HepG2 (cell line): Measurements from ENCODE around the gene CD14. TPM values are rescaled to one million over a fixed set of nuclear protein-coding genes. Genes with fewer than 3 reads are reported as not detected.
A peak's percentile ranks its signal among the peaks of the same experiment; 100 is the strongest.

Experiments
- ATF3 ChIP-seq: sonication (generic); formaldehyde crosslinking; IDR thresholded peaks from 2 replicates; pipeline ENCODE4 v1.4.0; 2020; ENCODE audit warnings: missing genetic modification reagents
- CSRNP2 ChIP-seq: sonication (generic); formaldehyde crosslinking; conservative IDR thresholded peaks from 2 replicates; pipeline ENCODE4 v1.8.0; 2022; ENCODE audit warnings: low read depth, missing genetic modification reagents
- NFRKB ChIP-seq: fragments of 450-650 bp; IDR thresholded peaks from 2 replicates; pipeline ENCODE4 v1.6.1; 2017
- PHF5A ChIP-seq: IDR thresholded peaks from one replicate; pipeline ENCODE4 v1.6.1; 2018; ENCODE audit warnings: low read depth, missing genetic modification reagents; ENCODE audit not compliant: unreplicated experiment
- RERE ChIP-seq: IDR thresholded peaks from 2 replicates; pipeline ENCODE4 v1.6.1; 2016; ENCODE audit warnings: low read depth, missing genetic modification reagents, missing compliant biosample characterization
- XBP1 ChIP-seq: sonication (generic); formaldehyde crosslinking; IDR thresholded peaks from 2 replicates; pipeline ENCODE4 v1.5.0; 2020; ENCODE audit warnings: missing genetic modification reagents
- ZBED4 ChIP-seq: sonication (generic); formaldehyde crosslinking; IDR thresholded peaks from 2 replicates; pipeline ENCODE4 v1.4.0; 2020; ENCODE audit warnings: missing genetic modification reagents, borderline replicate concordance
- ZBTB25 ChIP-seq: IDR thresholded peaks from 2 replicates; pipeline ENCODE4 v1.6.1; 2018; ENCODE audit warnings: missing genetic modification reagents
- ZFP82 ChIP-seq: sonication (generic); formaldehyde crosslinking; IDR thresholded peaks from 2 replicates; pipeline ENCODE4 v1.5.1; 2020; ENCODE audit warnings: mild to moderate bottlenecking, missing genetic modification reagents, borderline replicate concordance
- ZNF136 ChIP-seq: sonication (generic); formaldehyde crosslinking; IDR thresholded peaks from 2 replicates; pipeline ENCODE4 v1.8.1; 2022; ENCODE audit warnings: low read depth, mild to moderate bottlenecking, moderate library complexity, missing genetic modification reagents
- ZNF224 ChIP-seq: sonication (generic); formaldehyde crosslinking; IDR thresholded peaks from 2 replicates; pipeline ENCODE4 v1.5.0; 2020; ENCODE audit warnings: mild to moderate bottlenecking, missing genetic modification reagents
- ZNF264 ChIP-seq: sonication (generic); formaldehyde crosslinking; IDR thresholded peaks from 2 replicates; pipeline ENCODE4 v1.4.0; 2020; ENCODE audit warnings: missing genetic modification reagents
- ZNF326 ChIP-seq: sonication (generic); formaldehyde crosslinking; IDR thresholded peaks from 2 replicates; pipeline ENCODE4 v1.4.0; 2020; ENCODE audit warnings: missing genetic modification reagents, borderline replicate concordance
- ZNF451 ChIP-seq: sonication (generic); formaldehyde crosslinking; IDR thresholded peaks from 2 replicates; pipeline ENCODE4 v1.5.0; 2020; ENCODE audit warnings: mild to moderate bottlenecking, missing genetic modification reagents
- ZNF607 ChIP-seq: sonication (generic); formaldehyde crosslinking; IDR thresholded peaks from 2 replicates; pipeline ENCODE4 v1.5.1; 2020; ENCODE audit warnings: missing genetic modification reagents, mild to moderate bottlenecking, borderline replicate concordance
- ZNF619 ChIP-seq: sonication (generic); formaldehyde crosslinking; IDR thresholded peaks from 2 replicates; pipeline ENCODE4 v1.4.0; 2020; ENCODE audit warnings: mild to moderate bottlenecking, missing genetic modification reagents
- polyA plus RNA-seq, 8 experiments: library from polyadenylated mRNA; depleted of rRNA in 3 of 8; stranded (reverse) in 7 of 8; unstranded in 1 of 8; fragments of >200 nt; fragmentation: Illumina TruSeq in 4 of 8; extraction: Trizol in 4 of 8; gene quantifications; 2 replicates each; pipeline versions ENCODE4 v1.2.1 to v1.2.3, GENCODE V29; 2011 to 2016; ENCODE audit warnings: low read depth in 4 of 8, missing spikeins in 1 of 8, mixed read lengths in 1 of 8; ENCODE audit not compliant: insufficient read depth in 1 of 8
- total RNA-seq, 5 experiments: library from RNA; depleted of rRNA; stranded (reverse); fragments of >200 nt; fragmentation: Illumina TruSeq; extraction: Trizol; gene quantifications; 2 replicates each; pipeline ENCODE4 v1.2.3, GENCODE V29; 2016; ENCODE audit warnings: low read depth in 1 of 5

CD14 gene
- total and polyA plus RNA-seq, 2 of the 13 experiments (the other 11 are each of a cell fraction or from before 2014, with no cell fraction given) = 1.7 to 4.7 TPM

- TF ChIP-seq ZBED4 (peak; percentile 61), NFRKB (no peak; the same call in 1 of the 2 replicates), ZNF619 (CRISPR knock-in tag) (peak; percentile 16; the same call in 1 of the 2 replicates), ZNF136 (CRISPR knock-in tag) (no peak), CSRNP2 (CRISPR knock-in tag) (no peak), ZFP82 (CRISPR knock-in tag) (no peak), ZNF451 (CRISPR knock-in tag) (no peak), RERE (CRISPR knock-in tag) (peak; percentile 61; the same call in 1 of the 2 replicates), ATF3 (peak; percentile 21; the same call in 1 of the 2 replicates), XBP1 (no peak), ZNF607 (CRISPR knock-in tag) (peak; percentile 78), ZNF326 (no peak), ZBTB25 (CRISPR knock-in tag) (no peak), ZNF264 (CRISPR knock-in tag) (no peak), ZNF224 (CRISPR knock-in tag) (no peak), PHF5A (CRISPR knock-in tag) (peak; percentile 50)
Measured at GRCh38 chr5:140639148-140639981, 6.4 kb upstream of the CD14 start, which contains the start of gene TMCO6 (continued).
